Measurements from ENCODE around the gene PRR5L. TPM values are rescaled to one million over a fixed set of nuclear protein-coding genes. Genes with fewer than 3 reads are reported as not detected.

The PRR5L gene, protein sequence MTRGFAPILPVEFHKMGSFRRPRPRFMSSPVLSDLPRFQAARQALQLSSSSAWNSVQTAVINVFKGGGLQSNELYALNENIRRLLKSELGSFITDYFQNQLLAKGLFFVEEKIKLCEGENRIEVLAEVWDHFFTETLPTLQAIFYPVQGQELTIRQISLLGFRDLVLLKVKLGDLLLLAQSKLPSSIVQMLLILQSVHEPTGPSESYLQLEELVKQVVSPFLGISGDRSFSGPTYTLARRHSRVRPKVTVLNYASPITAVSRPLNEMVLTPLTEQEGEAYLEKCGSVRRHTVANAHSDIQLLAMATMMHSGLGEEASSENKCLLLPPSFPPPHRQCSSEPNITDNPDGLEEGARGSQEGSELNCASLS
- 11.4 to 15.6 TPM (median 13.2 TPM) in 5 replicates for total RNA-seq (2022; extraction: Qiagen RNA extraction)

DNA sequence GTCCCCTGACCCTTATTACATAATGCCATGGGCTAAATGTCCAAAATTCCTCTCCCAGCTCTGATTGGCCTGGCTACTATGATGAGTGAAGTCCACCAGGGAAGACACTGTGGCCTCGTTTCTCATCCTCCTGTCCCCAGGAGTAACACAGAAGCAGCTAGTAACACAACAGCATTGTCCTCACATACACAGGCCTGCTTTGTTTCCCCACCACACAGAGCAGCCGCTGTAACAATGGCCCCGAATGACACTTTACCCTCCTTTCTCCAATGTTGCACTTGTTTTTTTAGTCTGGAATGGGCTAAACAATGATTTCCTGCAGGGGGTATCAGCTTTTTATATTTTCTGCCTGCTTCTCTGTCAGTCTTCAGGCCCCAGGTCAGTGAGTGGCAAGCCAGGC is at the start of gene PRR5L:
TSS of gene PRR5L (plus strand) at position 363 of the 400 bp plus-strand sequence. CDS start 104,834 bp downstream, outside the sequence.

GRCh38 chr11:36289226-36289852 is 6.7 kb upstream of the PRR5L start, which contains the start of gene COMMD9:
Gene COMMD9, minus strand, starts transcription at chr11:36289424. Its CDS starts 12 bp downstream, at chr11:36289412.

GRCh38 chr11:36509694-36510593 is 213.9 kb downstream of the PRR5L start, which contains the start of gene TRAF6:
Gene TRAF6, minus strand, starts transcription at chr11:36510272. Its CDS starts 8,757 bp downstream, at chr11:36501515.

Other genes starting within 250 kb of the PRR5L start
- gene COMMD9, start 6.9 kb upstream of the PRR5L start, total RNA-seq (2022; extraction: Qiagen RNA extraction) = 44.5 to 53.5 TPM (median 52.1 TPM) in 5 replicates
- gene TRAF6, start 214.0 kb downstream of the PRR5L start, total RNA-seq (2022; extraction: Qiagen RNA extraction) = 7.1 to 9.5 TPM (median 9.0 TPM) in 5 replicates

Data from A549 treated with dexamethasone at 1 μM for 4 hours (cell line).